Psoas muscle (tissue), 8 donors: Measurements from ENCODE around the gene OTUD4. TPM values are rescaled to one million over a fixed set of nuclear protein-coding genes. Genes with fewer than 3 reads are reported as not detected.

Source experiments
- ATAC-seq, 4 donors: fragments of 200-7000 bp; cut with Tn5 transposase; one replicate each; pipeline ENCODE4 v1.9.1; 2020; ENCODE audit warnings: moderate library complexity in 3 of 4, mild to moderate bottlenecking in 2 of 4
- DNase-seq, 2 donors: peaks; one replicate each; pipeline ENCODE4 v3.0.0-alpha.2; 2020
- H3K27ac ChIP-seq: fragments of 200-600 bp; one replicate; pipeline ENCODE4 v1.8.0; 2022
- H3K27me3 ChIP-seq, 3 donors: fragments of 200-600 bp in 1 of 3; one replicate each; pipeline versions ENCODE4 v1.6.1 to v1.8.0; 2013 to 2022; ENCODE audit warnings: low read length in 2 of 3, mild to moderate bottlenecking in 2 of 3, moderate library complexity in 1 of 3; ENCODE audit not compliant: insufficient read depth in 3 of 3
- H3K36me3 ChIP-seq, 2 donors: fragments of 200-600 bp in 1 of 2; one replicate each; pipeline versions ENCODE4 v1.6.1 to v1.8.0; 2013 to 2022; ENCODE audit warnings: low read depth in 1 of 2, mild to moderate bottlenecking in 1 of 2, moderate library complexity in 1 of 2; ENCODE audit not compliant: insufficient read depth in 1 of 2
- H3K4me1 ChIP-seq: fragments of 200-600 bp; one replicate; pipeline ENCODE4 v1.8.0; 2022
- H3K4me3 ChIP-seq: fragments of 200-600 bp; one replicate; pipeline ENCODE4 v1.8.0; 2022; ENCODE audit warnings: mild to moderate bottlenecking
- H3K9me3 ChIP-seq: fragments of 200-600 bp; one replicate; pipeline ENCODE4 v1.8.0; 2022
- WGBS, 3 donors: extraction: QIAGEN DNeasy Blood & Tissue Kit; methylation state at CpG; one replicate each; pipeline versions ENCODE4 v1.1.6 to v1.1.7; 2013; 5-methylcytosine and 5-hydroxymethylcytosine counted together
- intact Hi-C, 2 donors: fragments of 100-400 bp; cut with DNase I; formaldehyde crosslinking; loops; one replicate each; pipeline versions ENCODE4 v1.11.0 to v1.14.2; 2022
- polyA plus RNA-seq, 3 donors: library from polyadenylated mRNA; stranded (reverse); fragments of 200-250 nt; gene quantifications; one replicate each; pipeline ENCODE4 v1.2.3, GENCODE V29; 2013
- total RNA-seq, 4 donors: library from RNA; stranded (reverse); fragmentation: NEBNext Ultra II Directional in 2 of 4; extraction: Animal tissue kit (Norgen Biotek cat#: 25700) in 2 of 4; gene quantifications; one replicate each; pipeline versions ENCODE4 v1.2.1 to v1.2.4, GENCODE V29; 2021 to 2023
- TF ChIP-seq, protein P1 (sequence below): fragments of 200-600 bp; IDR thresholded peaks from one replicate; pipeline ENCODE4 v1.8.0; 2022; ENCODE audit warnings: antibody characterized with exemption
- donor health status: healthy with polysubstance abuse.
- donor health status: DM: no; HTN: no; CAD: no; lungs with moderate emphysema.
- donor health status: Bipolar disorder and iron deficiency.
- donor health status: healthy.
- donor health status: DM: yes; HTN: yes; CAD: no.
- donor health status: DM: no; HTN: no; CAD: no.
- donor health status: DM: no; HTN: no; CAD: no.
- donor health status: DM: yes; HTN: yes; CAD: no.

The OTUD4 gene
- total and polyA plus RNA-seq, 7 donors: 20.5 to 88.0 (median 53.6) TPM

DNA sequence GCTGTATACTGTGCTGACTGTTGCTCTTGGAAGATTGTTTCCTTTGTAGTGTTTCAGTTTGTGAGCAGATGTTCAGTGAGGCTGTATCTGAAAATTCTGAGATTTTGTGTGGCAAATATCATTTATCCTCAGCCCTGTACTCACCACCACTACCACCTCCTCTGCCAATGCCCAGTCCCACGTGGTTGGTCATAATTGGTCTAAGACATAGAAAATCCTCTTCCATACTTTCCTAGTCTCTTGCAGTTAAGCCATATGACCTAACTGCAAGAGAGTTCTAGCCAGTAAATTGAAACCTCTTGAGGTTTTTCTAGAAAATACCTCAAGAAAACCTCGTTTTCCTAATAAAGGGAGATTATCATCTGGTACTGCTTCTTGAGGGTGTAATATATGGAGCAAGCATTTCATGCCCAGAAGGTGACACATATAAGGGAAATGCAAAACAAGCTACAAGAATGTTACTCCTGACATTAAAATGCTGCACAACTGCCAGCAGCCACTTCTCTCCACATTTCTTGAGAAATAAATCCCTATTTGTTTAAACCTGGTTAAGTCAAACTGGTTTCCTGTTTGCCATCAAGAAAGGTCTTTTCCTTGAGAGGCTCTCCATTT is 49.5 kb downstream of the OTUD4 start:
- no peaks in the 10 kb centered on the region for H3K9me3 ChIP-seq
- no peak for DNase-seq
- no peak overlapping the region for H3K4me3 ChIP-seq
- no peaks in the 10 kb centered on the region for H3K27me3 ChIP-seq
- no peaks in the 10 kb centered on the region for H3K4me1 ChIP-seq
- peaks cover 0 to 75% of the 10 kb centered on the region in 2 donors for H3K36me3 ChIP-seq
- WGBS, 3 donors: 42 to 68% (median 52%) methylated on average over 2 of the region's 2 CpGs
- H3K27ac ChIP-seq: no peak overlapping the region
- TF ChIP-seq, protein P1, sequence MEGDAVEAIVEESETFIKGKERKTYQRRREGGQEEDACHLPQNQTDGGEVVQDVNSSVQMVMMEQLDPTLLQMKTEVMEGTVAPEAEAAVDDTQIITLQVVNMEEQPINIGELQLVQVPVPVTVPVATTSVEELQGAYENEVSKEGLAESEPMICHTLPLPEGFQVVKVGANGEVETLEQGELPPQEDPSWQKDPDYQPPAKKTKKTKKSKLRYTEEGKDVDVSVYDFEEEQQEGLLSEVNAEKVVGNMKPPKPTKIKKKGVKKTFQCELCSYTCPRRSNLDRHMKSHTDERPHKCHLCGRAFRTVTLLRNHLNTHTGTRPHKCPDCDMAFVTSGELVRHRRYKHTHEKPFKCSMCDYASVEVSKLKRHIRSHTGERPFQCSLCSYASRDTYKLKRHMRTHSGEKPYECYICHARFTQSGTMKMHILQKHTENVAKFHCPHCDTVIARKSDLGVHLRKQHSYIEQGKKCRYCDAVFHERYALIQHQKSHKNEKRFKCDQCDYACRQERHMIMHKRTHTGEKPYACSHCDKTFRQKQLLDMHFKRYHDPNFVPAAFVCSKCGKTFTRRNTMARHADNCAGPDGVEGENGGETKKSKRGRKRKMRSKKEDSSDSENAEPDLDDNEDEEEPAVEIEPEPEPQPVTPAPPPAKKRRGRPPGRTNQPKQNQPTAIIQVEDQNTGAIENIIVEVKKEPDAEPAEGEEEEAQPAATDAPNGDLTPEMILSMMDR: no peak
- intact Hi-C loops: no loop called here
- ATAC-seq: peak in 3 of 4 donors; percentile 15 to 29 (median 21)

GRCh38 chr4:145130130-145130529 is 50.3 kb downstream of the OTUD4 start:
- no peak for DNase-seq
- ATAC-seq: peak in 1 of 4 donors; percentile 23
- Histone ChIP-seq H3K9me3 (no peaks in the 10 kb centered on the region), H3K27me3 (no peaks in the 10 kb centered on the region), H3K36me3 (peaks cover 3 to 75% of the 10 kb centered on the region in 2 donors), H3K27ac (no peak overlapping the region), H3K4me1 (no peaks in the 10 kb centered on the region), H3K4me3 (no peak overlapping the region)
- intact Hi-C loops: no loop called here
- TF ChIP-seq, protein P1: no peak

DNA sequence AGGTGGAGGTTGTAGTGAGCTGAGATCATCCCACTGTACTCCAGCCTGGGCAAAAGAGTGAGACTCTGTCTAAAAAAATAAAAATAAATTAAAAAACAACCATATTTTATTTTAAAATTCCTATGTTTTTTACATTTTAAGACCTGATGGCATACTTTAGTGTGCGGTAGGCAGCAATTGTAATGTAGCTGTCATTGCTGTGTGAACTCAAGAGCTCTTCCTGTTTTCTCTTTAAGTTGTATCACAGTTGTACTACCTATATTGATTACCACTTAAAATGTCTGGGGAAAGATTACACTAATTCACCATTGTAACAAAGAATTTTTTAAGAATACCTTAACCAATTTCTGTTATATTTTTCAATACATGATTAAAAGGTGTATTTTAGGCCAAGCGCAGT is 55.0 kb downstream of the OTUD4 start:
- no peaks in the 10 kb centered on the region for H3K4me1 ChIP-seq
- H3K27me3 ChIP-seq: no peaks in the 10 kb centered on the region
- no peaks in the 10 kb centered on the region for H3K9me3 ChIP-seq
- intact Hi-C loops: no loop called here
- DNase-seq (no peak), ATAC-seq (no peak)
- H3K36me3 ChIP-seq: peaks cover 5 to 100% of the 10 kb centered on the region in 2 donors
- no peak overlapping the region for H3K27ac ChIP-seq
- H3K4me3 ChIP-seq: no peak overlapping the region
- TF ChIP-seq, protein P1: no peak
- 98 to 100% (median 99%) methylated on average over 2 of the region's 2 CpGs for WGBS, 3 donors

DNA sequence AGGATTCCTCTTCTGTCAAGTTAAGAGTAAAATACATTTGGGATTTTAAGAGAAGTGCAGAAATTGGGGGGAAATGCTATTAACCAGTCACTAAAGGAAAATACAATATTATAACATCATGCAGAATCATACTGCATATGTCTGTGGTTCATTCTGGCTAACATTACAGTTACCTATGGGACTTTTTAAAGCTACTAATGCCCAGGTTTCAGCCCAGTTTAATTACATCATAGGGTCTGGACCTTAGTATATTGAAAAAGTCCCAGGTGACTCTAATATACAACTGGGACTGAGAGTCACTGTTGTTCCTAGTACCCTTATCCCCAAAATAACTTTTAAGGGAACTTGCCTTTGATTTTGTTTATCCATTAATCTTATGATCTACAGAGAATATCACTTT is 72.3 kb downstream of the OTUD4 start:
- peaks cover 3 to 90% of the 10 kb centered on the region in 2 donors for H3K36me3 ChIP-seq
- intact Hi-C loops: loop anchor here (5.0 kb wide), 2 partner anchors 34 to 39 kb away; no protein-coding TSS in a partner anchor
- no peak for ATAC-seq

More for the DNA sequence above, 72.3 kb downstream of the OTUD4 start:
- H3K9me3 ChIP-seq: no peaks in the 10 kb centered on the region
- H3K27me3 ChIP-seq: no peaks in the 10 kb centered on the region
- TF ChIP-seq, protein P1: no peak
- DNase-seq: no peak
- H3K4me1 ChIP-seq: no peaks in the 10 kb centered on the region
- H3K27ac ChIP-seq: no peak overlapping the region
- no peak overlapping the region for H3K4me3 ChIP-seq
